HepG2 (cell line): ENCODE measurements around the gene SNRPD3. TPM values are rescaled to one million over a fixed set of nuclear protein-coding genes. Genes with fewer than 3 reads are reported as not detected.
A peak's percentile ranks its signal among the peaks of the same experiment; 100 is the strongest.

Source experiments
- CCAR2 ChIP-seq: fragments of 200-400 bp; formaldehyde crosslinking; optimal IDR thresholded peaks from 2 replicates; pipeline ENCODE3; 2018; ENCODE audit warnings: low read depth, mild to moderate bottlenecking, low read length, moderate library complexity
- EEA1 ChIP-seq: sonication (generic); formaldehyde crosslinking; IDR thresholded peaks from 2 replicates; pipeline ENCODE4 v1.5.1; 2020; ENCODE audit warnings: mild to moderate bottlenecking, missing genetic modification reagents, borderline replicate concordance
- GZF1 ChIP-seq: sonication (generic); formaldehyde crosslinking; IDR thresholded peaks from 2 replicates; pipeline ENCODE4 v1.5.1; 2020; ENCODE audit warnings: mild to moderate bottlenecking, missing genetic modification reagents
- HIVEP1 ChIP-seq: sonication (generic); formaldehyde crosslinking; IDR thresholded peaks from 2 replicates; pipeline ENCODE4 v1.4.0; 2020; ENCODE audit warnings: mild to moderate bottlenecking, missing genetic modification reagents
- HNRNPK ChIP-seq: fragments of 200-400 bp; formaldehyde crosslinking; IDR thresholded peaks from 2 replicates; pipeline ENCODE4 v1.6.1; 2018; ENCODE audit warnings: low read length, low read depth, moderate library complexity, mild to moderate bottlenecking; ENCODE audit not compliant: poor library complexity, severe bottlenecking
- JARID2 ChIP-seq: sonication (generic); formaldehyde crosslinking; IDR thresholded peaks from 2 replicates; pipeline ENCODE4 v1.8.1; 2023; ENCODE audit warnings: missing genetic modification reagents, inconsistent platforms; ENCODE audit not compliant: insufficient replicate concordance
- MAZ ChIP-seq, 2 experiments: sonication (generic) in 1 of 2; formaldehyde crosslinking in 1 of 2; IDR thresholded peaks; 2 replicates each; pipeline versions ENCODE4 v1.5.0 to v1.6.1; 2012 to 2020; ENCODE audit warnings: low read depth in 2 of 2, mild to moderate bottlenecking in 2 of 2, borderline replicate concordance in 1 of 2, improper control_type of control experiment in 1 of 2, low read length in 1 of 2, missing genetic modification reagents in 1 of 2, moderate library complexity in 1 of 2
- MXD4 ChIP-seq: IDR thresholded peaks from 2 replicates; pipeline ENCODE4 v1.6.1; 2016; ENCODE audit warnings: mild to moderate bottlenecking, missing biosample characterization, missing genetic modification reagents
- NFIB ChIP-seq: sonication (generic); formaldehyde crosslinking; IDR thresholded peaks from 2 replicates; pipeline ENCODE4 v1.9.0; 2021; ENCODE audit warnings: missing genetic modification reagents, mild to moderate bottlenecking, borderline replicate concordance
- ZBTB8A ChIP-seq: sonication (generic); formaldehyde crosslinking; IDR thresholded peaks from 2 replicates; pipeline ENCODE4 v1.4.0; 2020; ENCODE audit warnings: mild to moderate bottlenecking, low read depth, missing genetic modification reagents, borderline replicate concordance
- ZFYVE20 ChIP-seq: sonication (generic); formaldehyde crosslinking; IDR thresholded peaks from 2 replicates; pipeline ENCODE4 v1.8.0; 2023; ENCODE audit warnings: low read depth, mild to moderate bottlenecking, moderate library complexity, missing genetic modification reagents, borderline replicate concordance
- ZNF326 ChIP-seq: sonication (generic); formaldehyde crosslinking; IDR thresholded peaks from 2 replicates; pipeline ENCODE4 v1.4.0; 2020; ENCODE audit warnings: missing genetic modification reagents, borderline replicate concordance
- ZNF501 ChIP-seq: sonication (generic); formaldehyde crosslinking; IDR thresholded peaks from 2 replicates; pipeline ENCODE4 v1.5.1; 2020; ENCODE audit warnings: mild to moderate bottlenecking, moderate library complexity, missing genetic modification reagents
- ZNF629 ChIP-seq: sonication (generic); formaldehyde crosslinking; conservative IDR thresholded peaks from 2 replicates; pipeline ENCODE4 v1.5.0; 2020; ENCODE audit warnings: missing genetic modification reagents
- ZNF713 ChIP-seq: sonication (generic); formaldehyde crosslinking; IDR thresholded peaks from 2 replicates; pipeline ENCODE4 v1.4.0; 2020; ENCODE audit warnings: mild to moderate bottlenecking, missing genetic modification reagents
- ZNF790 ChIP-seq: sonication (generic); formaldehyde crosslinking; IDR thresholded peaks from 2 replicates; pipeline ENCODE4 v1.8.0; 2022; ENCODE audit warnings: missing genetic modification reagents, mild to moderate bottlenecking, borderline replicate concordance
- ZNF879 ChIP-seq: sonication (generic); formaldehyde crosslinking; IDR thresholded peaks from 2 replicates; pipeline ENCODE4 v1.8.1; 2023; ENCODE audit warnings: missing genetic modification reagents
- ZSCAN30 ChIP-seq: sonication (generic); formaldehyde crosslinking; IDR thresholded peaks from 2 replicates; pipeline ENCODE4 v1.5.0; 2020; ENCODE audit warnings: mild to moderate bottlenecking, missing genetic modification reagents
- polyA plus RNA-seq, 8 experiments: library from polyadenylated mRNA; depleted of rRNA in 3 of 8; stranded (reverse) in 7 of 8; unstranded in 1 of 8; fragments of >200 nt; fragmentation: Illumina TruSeq in 4 of 8; extraction: Trizol in 4 of 8; gene quantifications; 2 replicates each; pipeline versions ENCODE4 v1.2.1 to v1.2.3, GENCODE V29; 2011 to 2016; ENCODE audit warnings: low read depth in 4 of 8, missing spikeins in 1 of 8, mixed read lengths in 1 of 8; ENCODE audit not compliant: insufficient read depth in 1 of 8
- total RNA-seq, 5 experiments: library from RNA; depleted of rRNA; stranded (reverse); fragments of >200 nt; fragmentation: Illumina TruSeq; extraction: Trizol; gene quantifications; 2 replicates each; pipeline ENCODE4 v1.2.3, GENCODE V29; 2016; ENCODE audit warnings: low read depth in 1 of 5
- TF ChIP-seq, protein P1 (sequence below), 2 experiments: sonication (generic) in 1 of 2; formaldehyde crosslinking in 1 of 2; IDR thresholded peaks; 2 replicates each; pipeline versions ENCODE4 v1.4.0 to v1.6.1; 2018 to 2020; ENCODE audit warnings: missing genetic modification reagents in 2 of 2, borderline replicate concordance in 1 of 2, low read depth in 1 of 2, mild to moderate bottlenecking in 1 of 2, missing biosample characterization in 1 of 2
- TF ChIP-seq, protein P2 (sequence below): IDR thresholded peaks from 2 replicates; pipeline ENCODE4 v1.6.1; 2016; ENCODE audit warnings: low read depth, borderline replicate concordance
- TF ChIP-seq, protein P3 (sequence below): sonication (generic); formaldehyde crosslinking; conservative IDR thresholded peaks from 2 replicates; pipeline ENCODE4 v1.4.0; 2020; ENCODE audit warnings: missing genetic modification reagents

The SNRPD3 gene
- total and polyA plus RNA-seq, 2 of the 13 experiments (the other 11 are each of a cell fraction or from before 2014, with no cell fraction given), result 110 to 209 TPM

DNA sequence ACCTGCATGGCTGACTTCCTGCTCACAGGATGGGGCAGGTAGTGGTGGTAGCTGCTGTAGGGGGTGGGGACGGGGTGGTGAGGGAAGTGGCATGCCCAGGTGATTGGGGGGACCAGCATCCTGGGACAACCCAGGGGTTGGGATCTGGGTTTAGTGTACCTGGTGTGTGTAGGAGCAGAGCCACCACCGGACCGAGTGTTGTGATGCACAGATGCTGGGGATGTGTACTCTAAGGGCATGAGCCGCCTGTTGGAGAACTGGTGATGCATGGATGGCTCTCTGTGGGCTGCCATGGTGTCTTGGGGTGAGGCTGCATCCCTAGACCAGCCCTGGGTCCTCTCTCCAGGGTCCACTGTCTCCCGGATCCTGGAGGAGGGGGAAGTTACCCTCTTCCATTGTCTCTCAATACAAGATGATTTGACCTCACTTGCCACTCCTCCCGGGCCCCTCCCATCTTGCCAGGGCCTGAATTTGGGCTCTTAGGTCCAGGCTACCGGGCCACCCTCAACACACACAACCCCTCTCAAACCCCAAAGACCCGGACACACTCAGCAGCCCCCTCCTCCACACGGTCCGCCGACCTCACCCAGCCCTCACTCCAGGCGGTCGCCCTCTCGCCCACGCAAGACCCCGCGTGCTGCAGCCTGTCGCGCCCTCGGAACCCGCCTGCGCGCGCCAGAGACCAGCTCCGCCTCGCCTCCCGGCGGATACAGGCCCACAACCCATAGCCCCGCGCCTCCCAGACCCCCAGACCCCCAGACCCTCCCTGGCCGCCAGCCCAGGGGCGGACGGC, 36.5 kb downstream of the SNRPD3 start (continued):
- TF ChIP-seq ZNF629 (CRISPR knock-in tag), result no peak
- TF ChIP-seq HNRNPK, result peak; percentile 62
- TF ChIP-seq ZNF790 (CRISPR knock-in tag), result 0 out of 2 replicates have a peak, but pooled peaks have one; percentile 33
- TF ChIP-seq ZBTB8A (CRISPR knock-in tag), result 0 out of 2 replicates have a peak, but pooled peaks have one; percentile 59
- 0 out of 2 replicates have a peak, but pooled peaks have one; percentile 1 for TF ChIP-seq MXD4 (CRISPR knock-in tag)
- no peak for TF ChIP-seq ZNF326 (CRISPR knock-in tag)
- no peak for TF ChIP-seq CCAR2
- TF ChIP-seq, protein P1, sequence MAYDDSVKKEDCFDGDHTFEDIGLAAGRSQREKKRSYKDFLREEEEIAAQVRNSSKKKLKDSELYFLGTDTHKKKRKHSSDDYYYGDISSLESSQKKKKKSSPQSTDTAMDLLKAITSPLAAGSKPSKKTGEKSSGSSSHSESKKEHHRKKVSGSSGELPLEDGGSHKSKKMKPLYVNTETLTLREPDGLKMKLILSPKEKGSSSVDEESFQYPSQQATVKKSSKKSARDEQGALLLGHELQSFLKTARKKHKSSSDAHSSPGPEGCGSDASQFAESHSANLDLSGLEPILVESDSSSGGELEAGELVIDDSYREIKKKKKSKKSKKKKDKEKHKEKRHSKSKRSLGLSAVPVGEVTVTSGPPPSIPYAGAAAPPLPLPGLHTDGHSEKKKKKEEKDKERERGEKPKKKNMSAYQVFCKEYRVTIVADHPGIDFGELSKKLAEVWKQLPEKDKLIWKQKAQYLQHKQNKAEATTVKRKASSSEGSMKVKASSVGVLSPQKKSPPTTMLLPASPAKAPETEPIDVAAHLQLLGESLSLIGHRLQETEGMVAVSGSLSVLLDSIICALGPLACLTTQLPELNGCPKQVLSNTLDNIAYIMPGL (CRISPR knock-in tag; IDR thresholded peaks at IDR 0.05; ENCODE audit: borderline replicate concordance in 1 of 2, low read depth in 1 of 2), result peak in 1 of 2 experiments; percentile 2; a peak in 1 of 4 replicates
- 0 out of 2 replicates have a peak, but pooled peaks have one; percentile 17 for TF ChIP-seq EEA1 (CRISPR knock-in tag)
- TF ChIP-seq ZNF713, result no peak
- TF ChIP-seq, protein P2, sequence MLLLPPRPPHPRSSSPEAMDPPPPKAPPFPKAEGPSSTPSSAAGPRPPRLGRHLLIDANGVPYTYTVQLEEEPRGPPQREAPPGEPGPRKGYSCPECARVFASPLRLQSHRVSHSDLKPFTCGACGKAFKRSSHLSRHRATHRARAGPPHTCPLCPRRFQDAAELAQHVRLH, result no peak
- TF ChIP-seq, protein P3, sequence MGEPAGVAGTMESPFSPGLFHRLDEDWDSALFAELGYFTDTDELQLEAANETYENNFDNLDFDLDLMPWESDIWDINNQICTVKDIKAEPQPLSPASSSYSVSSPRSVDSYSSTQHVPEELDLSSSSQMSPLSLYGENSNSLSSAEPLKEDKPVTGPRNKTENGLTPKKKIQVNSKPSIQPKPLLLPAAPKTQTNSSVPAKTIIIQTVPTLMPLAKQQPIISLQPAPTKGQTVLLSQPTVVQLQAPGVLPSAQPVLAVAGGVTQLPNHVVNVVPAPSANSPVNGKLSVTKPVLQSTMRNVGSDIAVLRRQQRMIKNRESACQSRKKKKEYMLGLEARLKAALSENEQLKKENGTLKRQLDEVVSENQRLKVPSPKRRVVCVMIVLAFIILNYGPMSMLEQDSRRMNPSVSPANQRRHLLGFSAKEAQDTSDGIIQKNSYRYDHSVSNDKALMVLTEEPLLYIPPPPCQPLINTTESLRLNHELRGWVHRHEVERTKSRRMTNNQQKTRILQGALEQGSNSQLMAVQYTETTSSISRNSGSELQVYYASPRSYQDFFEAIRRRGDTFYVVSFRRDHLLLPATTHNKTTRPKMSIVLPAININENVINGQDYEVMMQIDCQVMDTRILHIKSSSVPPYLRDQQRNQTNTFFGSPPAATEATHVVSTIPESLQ (CRISPR knock-in tag), result no peak
- no peak for TF ChIP-seq GZF1
- TF ChIP-seq ZFYVE20, result 0 out of 2 replicates have a peak, but pooled peaks have one; percentile 12
- no peak for TF ChIP-seq JARID2 (CRISPR knock-in tag)
- 0 out of 2 replicates have a peak, but pooled peaks have one; percentile 17 for TF ChIP-seq MAZ (IDR thresholded peaks at IDR 0.05; ENCODE audit: borderline replicate concordance, low read depth, low read length)
- TF ChIP-seq MAZ (CRISPR knock-in tag; IDR thresholded peaks at IDR 0.05; ENCODE audit: low read depth), result no peak
- TF ChIP-seq ZNF879, result 0 out of 2 replicates have a peak, but pooled peaks have one; percentile 17
- peak; percentile 36; the same call in 1 of the 2 replicates for TF ChIP-seq HIVEP1 (CRISPR knock-in tag)
- TF ChIP-seq ZSCAN30 (CRISPR knock-in tag), result no peak
- TF ChIP-seq NFIB (CRISPR knock-in tag), result no peak
- no peak for TF ChIP-seq ZNF501 (CRISPR knock-in tag)
